OCI-LY3 (cell line): ENCODE measurements around the gene EFCAB13.

Experiments
- H2AFZ ChIP-seq: fragments of 200-600, 300-600 bp; shearing (Covaris generic); 2 replicates; pipeline ENCODE4 v1.6.0; 2014; ENCODE audit warnings: antibody characterized with exemption, low read depth, low read length
- H3K27ac ChIP-seq: fragments of 200-600, 300-600 bp; sonication (generic); 2 replicates; pipeline ENCODE4 v1.5.1; 2014; ENCODE audit warnings: mild to moderate bottlenecking, low read length, moderate library complexity, mixed read lengths
- H3K27me3 ChIP-seq: fragments of 200-600, 300-600 bp; sonication (generic); 2 replicates; pipeline ENCODE4 v1.6.1; 2014; ENCODE audit warnings: low read depth, low read length, mixed read lengths
- H3K36me3 ChIP-seq: fragments of 200-600, 300-600 bp; sonication (generic); replicated peaks from 2 replicates; pipeline ENCODE3; 2014; ENCODE audit warnings: low read depth, low read length, mixed read lengths
- H3K4me1 ChIP-seq: fragments of 300-600, 200-600 bp; sonication (generic); 2 replicates; pipeline ENCODE4 v1.6.1; 2014; ENCODE audit warnings: low read length, mixed read lengths
- H3K4me2 ChIP-seq: fragments of 200-600, 300-600 bp; sonication (generic); 2 replicates; pipeline ENCODE4 v1.6.1; 2014; ENCODE audit warnings: low read length, mixed read lengths
- H3K4me3 ChIP-seq: fragments of 300-600, 200-600 bp; sonication (generic); 2 replicates; pipeline ENCODE4 v1.5.1; 2014; ENCODE audit warnings: antibody characterized with exemption, mild to moderate bottlenecking, low read length, moderate library complexity
- H3K79me2 ChIP-seq: fragments of 300-600, 200-600 bp; shearing (Covaris generic); 2 replicates; pipeline ENCODE4 v1.6.1; 2014; ENCODE audit warnings: mild to moderate bottlenecking, low read length, mixed read lengths
- H3K9ac ChIP-seq: fragments of 300-600, 200-600 bp; shearing (Covaris generic); 2 replicates; pipeline ENCODE4 v1.6.0; 2014; ENCODE audit warnings: mild to moderate bottlenecking, low read length, moderate library complexity
- H3K9me3 ChIP-seq: fragments of 200-600, 300-600 bp; shearing (Covaris generic); 2 replicates; pipeline ENCODE4 v1.6.1; 2014; ENCODE audit warnings: low read length, mixed read lengths; ENCODE audit not compliant: insufficient read depth
- H4K20me1 ChIP-seq: fragments of 200-600, 300-600 bp; sonication (generic); 2 replicates; pipeline ENCODE4 v1.6.1; 2016; ENCODE audit warnings: low read length, mixed read lengths; ENCODE audit not compliant: insufficient read depth
- CTCF ChIP-seq: fragments of 200-600, 300-600 bp; sonication (generic); IDR thresholded peaks from 2 replicates; pipeline ENCODE4 v1.5.1; 2014; ENCODE audit warnings: antibody characterized with exemption, low read length, low read depth
- EZH2phosphoT487 ChIP-seq: fragments of 200-600 bp; shearing (Covaris generic); IDR thresholded peaks from 2 replicates; pipeline ENCODE4 v1.6.1; 2018; ENCODE audit warnings: antibody characterized with exemption, mixed run types, low read depth

The EFCAB13 gene

GRCh38 chr17:47276444-47276843 is 47.3 kb upstream of the EFCAB13 start:
- Histone ChIP-seq H2AFZ (no peak overlapping the region), H3K4me2 (no peak overlapping the region), H3K9ac (no peak overlapping the region), H3K27ac (no peak overlapping the region), H3K79me2 (no peaks in the 10 kb centered on the region), H3K27me3 (peaks cover 6% of the 10 kb centered on the region; the same call in 1 of the 2 replicates), H3K4me1 (peaks cover 46% of the 10 kb centered on the region), H3K4me3 (no peak overlapping the region), H3K36me3 (no peaks in the 10 kb centered on the region), H3K9me3 (no peaks in the 10 kb centered on the region), H4K20me1 (no peaks in the 10 kb centered on the region)
- TF ChIP-seq CTCF (no peak), EZH2phosphoT487 (no peak)

GRCh38 chr17:47276868-47277267 is 46.9 kb upstream of the EFCAB13 start:
- TF ChIP-seq CTCF (no peak), EZH2phosphoT487 (no peak)
- H3K79me2 ChIP-seq = no peaks in the 10 kb centered on the region
- no peak overlapping the region for H3K9ac ChIP-seq
- H3K27me3 ChIP-seq = peaks cover 6% of the 10 kb centered on the region; the same call in 1 of the 2 replicates
- peaks cover 46% of the 10 kb centered on the region for H3K4me1 ChIP-seq
- H3K4me3 ChIP-seq = no peak overlapping the region
- no peak overlapping the region for H2AFZ ChIP-seq
- no peaks in the 10 kb centered on the region for H4K20me1 ChIP-seq
- H3K4me2 ChIP-seq = no peak overlapping the region
- H3K36me3 ChIP-seq = no peaks in the 10 kb centered on the region
- no peak overlapping the region for H3K27ac ChIP-seq
- H3K9me3 ChIP-seq = no peaks in the 10 kb centered on the region

GRCh38 chr17:47277921-47278320 is 45.8 kb upstream of the EFCAB13 start:
- H3K27me3 ChIP-seq = peaks cover 6% of the 10 kb centered on the region; the same call in 1 of the 2 replicates
- no peak overlapping the region for H3K4me3 ChIP-seq
- H2AFZ ChIP-seq = no peak overlapping the region
- TF ChIP-seq EZH2phosphoT487 (no peak), CTCF (no peak)
- no peaks in the 10 kb centered on the region for H4K20me1 ChIP-seq
- no peak overlapping the region for H3K9ac ChIP-seq
- no peaks in the 10 kb centered on the region for H3K9me3 ChIP-seq
- no peaks in the 10 kb centered on the region for H3K36me3 ChIP-seq
- H3K27ac ChIP-seq = no peak overlapping the region
- no peak overlapping the region for H3K4me2 ChIP-seq
- peaks cover 46% of the 10 kb centered on the region for H3K4me1 ChIP-seq
- H3K79me2 ChIP-seq = no peaks in the 10 kb centered on the region

GRCh38 chr17:47278561-47278960 is 45.2 kb upstream of the EFCAB13 start:
- no peak for TF ChIP-seq CTCF
- peaks cover 6% of the 10 kb centered on the region; the same call in 1 of the 2 replicates for H3K27me3 ChIP-seq
- no peaks in the 10 kb centered on the region for H3K9me3 ChIP-seq
- H3K4me3 ChIP-seq = peak overlapping the region; percentile 71
- no peaks in the 10 kb centered on the region for H3K79me2 ChIP-seq
- H4K20me1 ChIP-seq = no peaks in the 10 kb centered on the region
- H3K36me3 ChIP-seq = no peaks in the 10 kb centered on the region
- H3K4me2 ChIP-seq = peak overlapping the region; percentile 98
- H3K9ac ChIP-seq = peak overlapping the region; percentile 53
- peak overlapping the region; percentile 65 for H3K27ac ChIP-seq
- peaks cover 46% of the 10 kb centered on the region for H3K4me1 ChIP-seq
- H2AFZ ChIP-seq = peak overlapping the region; percentile 14; the same call in 1 of the 2 replicates
